Left colon (tissue), 2 donors: ENCODE data around the gene RAET1L. TPM values are rescaled to one million over a fixed set of nuclear protein-coding genes. Genes with fewer than 3 reads are reported as not detected.
"Not testable (repeated sequence)": the region's sequence is repeated elsewhere in the genome, so short reads cannot be mapped to it uniquely, and the experiment has no call there.

Experiments
- ATAC-seq: fragments of 200-7000 bp; cut with Tn5 transposase; one replicate; pipeline ENCODE4 v1.9.1; 2020; ENCODE audit warnings: mild to moderate bottlenecking, moderate library complexity
- DNase-seq, 2 donors: peaks; one replicate each; pipeline ENCODE4 v3.0.0-alpha.2; 2020
- intact Hi-C, 2 donors: fragments of 100-400 bp; cut with DNase I in 1 of 2; cut with micrococcal nuclease in 1 of 2; formaldehyde crosslinking; loops; one replicate each; pipeline versions ENCODE4 v1.11.2 to v1.14.0; 2022; cut with DNase I, micrococcal nuclease
- total RNA-seq, 2 donors: library from RNA; stranded (reverse); fragmentation: NEBNext Ultra II Directional; extraction: Animal tissue kit (Norgen Biotek cat#: 25700); gene quantifications; one replicate each; pipeline ENCODE4 v1.2.1, GENCODE V29; 2021
- donor health status: DM: no; HTN: no; CAD: no.
- donor health status: DM: yes; HTN: yes; CAD: no.

The RAET1L gene
- total RNA-seq, 2 donors from 2014 or later: not detected

- peak; percentile 14 for ATAC-seq
- intact Hi-C loops: loop anchor here in 1 of 2 donors (10.0 kb wide), 1 partner anchor 69 kb away; no protein-coding TSS in a partner anchor
- no peak for DNase-seq
Measured at GRCh38 chr6:150004101-150004782, 21.1 kb downstream of the RAET1L start.

GRCh38 chr6:150003599-150003998, 21.7 kb downstream of the RAET1L start:
- intact Hi-C loops: loop anchor here in 1 of 2 donors (10.0 kb wide), 1 partner anchor 69 kb away; no protein-coding TSS in a partner anchor
- not testable (repeated sequence) for ATAC-seq, DNase-seq

DNA sequence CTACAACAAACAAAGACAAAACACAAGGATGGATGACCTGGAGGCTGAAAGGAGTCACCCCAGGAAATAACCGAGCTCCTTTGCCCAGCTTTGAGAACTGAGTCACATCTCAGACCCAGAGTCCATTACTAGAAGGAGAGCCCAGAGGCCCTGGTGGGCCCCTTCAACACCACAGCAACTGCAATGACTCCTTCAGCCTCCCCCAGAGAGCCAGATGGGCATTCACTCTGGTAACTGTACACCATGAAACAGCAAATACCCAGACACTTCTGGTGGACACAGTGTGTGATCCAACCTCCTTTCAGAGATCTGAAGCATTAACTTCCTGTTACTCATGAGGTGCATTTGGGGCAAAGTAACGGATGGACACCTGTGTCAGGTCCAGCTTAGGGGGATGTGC, 22.6 kb downstream of the RAET1L start:
- intact Hi-C loops: loop anchor here in 1 of 2 donors (10.0 kb wide), 1 partner anchor 68 kb away; no protein-coding TSS in a partner anchor
- ATAC-seq (no peak), DNase-seq (no peak)

DNA sequence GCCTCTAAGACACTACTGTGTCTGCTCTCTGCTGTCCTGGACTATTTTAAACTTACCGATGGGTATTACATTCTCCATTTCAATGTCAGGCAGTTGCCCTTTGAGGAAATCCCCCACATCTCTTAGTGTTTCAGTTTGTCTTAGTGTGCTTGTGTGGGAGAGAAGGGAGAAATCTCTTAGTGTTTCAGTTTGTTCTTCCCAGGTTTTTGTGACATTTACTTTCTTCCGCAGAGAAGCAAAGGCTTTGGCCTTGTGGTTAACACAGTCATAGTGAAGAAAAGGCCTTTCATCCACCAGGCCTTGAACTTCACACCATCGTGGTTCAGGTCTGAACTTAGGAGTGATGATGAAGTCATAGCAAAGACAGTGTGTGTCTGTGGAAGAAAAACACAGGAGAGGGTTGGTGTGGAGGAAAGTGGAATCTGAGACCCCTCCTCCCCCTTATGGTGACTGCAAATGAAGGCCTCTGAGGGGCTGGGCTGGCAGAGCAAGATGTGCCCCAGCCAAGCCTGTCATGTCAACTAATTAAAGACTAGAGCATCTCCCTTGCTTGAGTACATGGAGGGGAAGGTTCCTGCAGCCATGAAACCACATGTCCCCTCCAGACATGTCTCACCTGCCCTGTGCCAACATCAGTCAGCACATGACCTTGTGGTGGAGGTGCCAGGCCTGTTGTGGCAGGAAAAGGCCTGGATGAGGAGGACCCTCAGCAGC, 23.9 kb downstream of the RAET1L start:
- DNase-seq (no peak), ATAC-seq (no peak)
- intact Hi-C loops: loop anchor here in 1 of 2 donors (10.0 kb wide), 1 partner anchor 67 kb away; no protein-coding TSS in a partner anchor

DNA sequence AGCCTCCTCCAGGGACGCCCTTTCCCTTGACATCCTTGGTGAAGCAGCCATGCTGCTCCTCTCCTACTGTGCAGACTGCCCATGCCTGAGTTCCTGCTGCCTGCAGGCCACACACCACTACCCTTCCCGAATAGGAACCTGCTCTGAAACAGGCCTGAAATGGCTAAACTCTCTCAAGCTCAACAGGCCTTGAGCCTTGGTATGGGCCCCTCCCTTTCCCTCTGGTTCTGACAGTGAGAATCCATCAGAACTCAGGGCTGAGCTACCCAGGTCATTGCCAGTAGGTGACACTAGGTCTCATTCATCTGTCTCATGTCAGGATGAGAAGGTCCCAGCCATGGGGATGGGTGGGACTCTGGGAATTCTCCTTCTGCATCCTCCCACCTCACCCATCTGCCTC, 25.7 kb downstream of the RAET1L start:
- no peak for DNase-seq
- ATAC-seq: no peak
- intact Hi-C loops: loop anchor here in 1 of 2 donors (10.0 kb wide), 1 partner anchor 65 kb away; no protein-coding TSS in a partner anchor

GRCh38 chr6:149995971-149996370, 29.4 kb downstream of the RAET1L start:
- DNase-seq (no peak), ATAC-seq (no peak)
- intact Hi-C loops: no loop called here

DNA sequence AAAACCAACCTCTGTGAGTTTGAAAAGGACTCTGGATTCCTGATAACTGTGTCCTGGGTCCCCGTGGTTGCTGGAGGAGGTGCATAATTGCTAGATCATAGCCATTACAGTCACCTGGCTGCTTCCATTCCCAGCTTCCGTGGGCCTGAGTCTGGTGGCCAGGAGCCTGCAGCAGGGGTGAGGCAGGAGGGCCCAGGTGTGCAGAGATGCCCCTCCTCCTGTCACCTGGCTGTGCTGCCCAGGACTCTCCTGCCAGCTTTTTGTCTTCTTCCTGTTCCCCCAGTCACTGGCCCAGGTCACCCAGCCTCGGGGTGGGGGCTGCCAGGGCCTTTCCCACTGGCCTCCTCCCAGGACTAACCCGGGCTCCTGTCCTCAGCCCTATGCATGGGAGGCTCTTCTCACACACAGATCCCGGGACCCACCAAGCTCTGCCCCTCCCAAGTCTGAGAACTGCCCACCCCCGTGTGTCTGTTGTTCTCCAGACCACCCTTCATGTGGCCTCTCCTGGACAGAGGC, 30.0 kb downstream of the RAET1L start:
- ATAC-seq (no peak), DNase-seq (no peak)
- intact Hi-C loops: no loop called here

GRCh38 chr6:149991838-149992237, 33.5 kb downstream of the RAET1L start:
- intact Hi-C loops: no loop called here
- no peak for DNase-seq
- ATAC-seq: no peak

DNA sequence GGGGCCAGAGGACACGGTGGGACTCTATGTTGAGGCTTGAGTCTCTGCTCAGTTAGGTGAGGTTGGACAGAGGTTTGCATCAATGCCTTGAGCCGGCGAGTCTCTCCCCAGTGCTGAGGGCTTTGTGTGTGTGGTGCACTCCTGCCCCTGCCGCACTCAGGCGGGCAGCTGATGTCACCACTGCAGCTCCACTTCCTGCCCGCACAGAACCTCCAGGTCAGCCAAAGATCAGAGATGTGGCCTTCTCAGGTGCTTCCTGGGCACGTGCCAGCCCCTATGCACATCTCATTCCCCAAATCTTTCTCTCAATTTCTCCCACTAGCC, 33.9 kb downstream of the RAET1L start:
- DNase-seq, intact Hi-C loops: not testable (repeated sequence)
- ATAC-seq: peak; percentile 31

DNA sequence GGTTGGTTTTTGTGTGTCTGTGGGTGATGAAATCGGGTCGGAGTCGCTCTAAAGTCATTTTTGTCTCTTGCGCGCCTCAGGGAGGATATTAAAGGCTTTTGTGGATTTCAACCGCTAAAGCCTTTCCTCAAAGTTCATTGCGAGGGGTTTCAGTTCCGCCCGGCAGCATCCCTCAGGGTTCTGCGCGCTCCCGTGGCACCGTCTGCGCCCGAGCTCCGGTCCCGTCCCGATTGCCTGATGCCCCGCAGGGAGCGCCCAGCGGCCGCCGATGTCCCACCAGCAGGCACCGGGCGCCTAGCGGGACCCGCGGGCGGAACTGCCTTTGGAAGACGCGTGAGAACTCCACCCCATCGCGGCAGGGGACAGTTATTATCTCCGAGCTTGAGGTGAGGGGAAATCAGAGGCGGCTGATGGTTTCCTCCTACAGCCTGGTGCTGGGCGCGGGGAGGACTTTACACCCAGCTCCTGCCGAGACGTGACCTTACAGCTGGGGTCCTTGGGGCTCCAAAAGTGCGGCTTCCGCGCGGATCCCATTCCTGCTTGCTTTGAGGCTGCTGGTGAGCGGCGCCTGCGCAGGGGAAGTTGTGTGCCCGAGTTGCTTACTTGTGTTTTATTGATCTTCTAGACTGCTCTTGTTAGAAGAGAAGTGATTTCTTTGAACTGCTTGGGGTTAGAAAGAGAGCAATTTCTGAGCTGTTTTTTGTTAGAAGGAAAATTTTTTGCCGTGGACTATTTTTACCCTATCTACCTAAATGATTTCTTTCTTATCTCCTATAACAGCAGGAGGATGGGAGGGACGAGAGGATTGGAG, 34.5 kb downstream of the RAET1L start:
- peak; percentile 7 for ATAC-seq
- intact Hi-C loops: no loop called here
- DNase-seq: peak in 1 of 2 donors; percentile 19

DNA sequence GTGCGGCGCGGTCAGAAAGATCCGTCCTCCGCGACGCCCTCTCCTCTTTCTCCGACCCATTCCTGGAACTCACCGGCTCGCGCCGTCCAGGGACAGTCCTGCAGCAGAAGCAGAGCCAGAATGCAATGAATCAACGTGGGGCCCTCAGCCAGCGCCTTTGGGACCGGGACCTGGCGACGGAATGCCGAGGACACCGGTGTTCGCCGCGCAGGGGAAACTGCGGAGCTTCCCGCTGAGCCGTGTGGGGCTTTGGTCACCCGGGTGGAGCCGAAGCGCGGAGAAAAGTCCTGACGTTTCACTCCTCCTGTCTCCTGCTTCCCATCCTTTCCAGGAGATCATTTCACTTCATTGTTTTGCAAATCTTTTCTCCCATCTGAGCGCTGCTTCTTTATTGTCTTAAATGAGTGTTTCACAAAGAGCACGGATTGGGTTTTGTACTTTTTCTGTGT, 35.1 kb downstream of the RAET1L start:
- no peak for ATAC-seq
- intact Hi-C loops: no loop called here
- DNase-seq: no peak

GRCh38 chr6:149988550-149989346, 36.6 kb downstream of the RAET1L start:
- ATAC-seq (no peak), DNase-seq (no peak)
- intact Hi-C loops: no loop called here

- intact Hi-C loops: no loop called here
- ATAC-seq (no peak), DNase-seq (no peak)
Measured at GRCh38 chr6:149987602-149988107, 37.7 kb downstream of the RAET1L start.

GRCh38 chr6:149985481-149985937, 39.8 kb downstream of the RAET1L start:
- DNase-seq (no peak), ATAC-seq (no peak)
- intact Hi-C loops: no loop called here

DNA sequence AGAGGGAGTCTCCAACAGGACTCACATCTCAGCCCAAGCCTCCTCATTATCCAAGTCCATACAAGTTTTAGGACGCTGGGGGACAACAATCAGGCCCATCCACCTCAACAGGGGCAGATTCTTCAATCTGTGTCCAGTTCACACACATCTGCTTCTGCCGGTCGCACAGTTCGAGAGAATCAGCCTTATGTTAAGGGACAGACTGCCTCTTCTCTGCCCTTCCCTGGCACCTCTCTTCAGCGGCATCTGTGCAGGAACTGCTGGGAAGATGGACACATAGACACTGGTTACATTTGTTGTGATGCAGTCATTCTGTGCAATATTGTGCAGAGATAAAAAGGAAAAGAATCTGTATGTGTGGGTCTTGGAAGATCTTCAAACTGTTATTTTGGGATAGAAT, 40.6 kb downstream of the RAET1L start:
- intact Hi-C loops: no loop called here
- DNase-seq: no peak
- no peak for ATAC-seq

GRCh38 chr6:149983145-149983544, 42.2 kb downstream of the RAET1L start:
- no peak for DNase-seq
- intact Hi-C loops: no loop called here
- no peak for ATAC-seq

- ATAC-seq (no peak), DNase-seq (no peak)
- intact Hi-C loops: no loop called here
Measured at GRCh38 chr6:149979293-149979692, 46.0 kb downstream of the RAET1L start.

DNA sequence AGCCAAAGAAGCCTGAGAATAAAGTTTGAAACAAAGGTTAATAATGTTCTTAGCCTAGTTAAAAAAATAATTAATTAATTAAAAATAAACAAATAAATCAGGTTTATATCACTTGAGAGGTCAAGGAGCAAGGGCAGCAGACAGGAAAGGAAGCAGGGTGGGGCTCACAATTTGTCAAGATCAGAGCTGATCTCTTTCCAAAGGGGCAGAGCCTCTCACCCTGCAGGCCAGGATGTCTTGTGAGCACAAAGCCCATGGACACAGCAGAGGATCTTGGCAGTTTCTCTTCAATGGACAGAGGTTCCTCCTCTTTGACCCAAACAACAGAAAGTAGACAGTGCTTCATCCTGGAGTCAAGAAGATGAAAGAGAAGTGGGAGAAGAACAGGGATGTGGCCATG, 46.7 kb downstream of the RAET1L start:
- intact Hi-C loops: no loop called here
- ATAC-seq: no peak
- no peak for DNase-seq
